MCF 10A (cell line): ENCODE results near the gene GREB1. TPM values are rescaled to one million over a fixed set of nuclear protein-coding genes. Genes with fewer than 3 reads are reported as not detected.

Source experiments
- BruUV-seq: library from RNA; stranded (reverse); fragments of 400-500 nt; replicated peaks from 2 replicates; lab custom pipeline; 2021; lab: Mats Ljungman, UMichigan
- CTCF ChIA-PET: fragments of 300-600 bp; sonication (Branson Sonifier 250); formaldehyde crosslinking; extraction: SDS; loops from one replicate; lab custom pipeline; 2021; ENCODE audit warnings: antibody characterized with exemption, inconsistent platforms; lab: Yijun Ruan, JAX
- POLR2A ChIA-PET: fragments of 300-600, 350-650 bp; sonication (Branson Sonifier 250); formaldehyde crosslinking; extraction: SDS; loops from one replicate; lab custom pipeline; 2020; ENCODE audit warnings: antibody characterized with exemption, inconsistent platforms; lab: Yijun Ruan, JAX
- DNase-seq: peaks from one replicate; pipeline ENCODE4 v3.0.0-alpha.2; 2018; ENCODE audit not compliant: unreplicated experiment
- H3K27ac Mint-ChIP-seq: one replicate; pipeline ENCODE4 v1.8.0; 2022; ENCODE audit warnings: mild to moderate bottlenecking, low read depth, mixed read lengths; ENCODE audit not compliant: unreplicated experiment
- H3K27me3 Mint-ChIP-seq: one replicate; pipeline ENCODE4 v1.8.0; 2022; ENCODE audit warnings: mixed read lengths; ENCODE audit not compliant: insufficient read depth, unreplicated experiment
- H3K36me3 Mint-ChIP-seq: one replicate; pipeline ENCODE4 v1.8.0; 2022; ENCODE audit warnings: mild to moderate bottlenecking, moderate library complexity, mixed read lengths; ENCODE audit not compliant: insufficient read depth, unreplicated experiment
- H3K4me1 Mint-ChIP-seq: one replicate; pipeline ENCODE4 v1.8.0; 2022; ENCODE audit warnings: mixed read lengths; ENCODE audit not compliant: insufficient read depth, unreplicated experiment
- H3K4me3 Mint-ChIP-seq: one replicate; pipeline ENCODE4 v1.8.0; 2022; ENCODE audit warnings: mild to moderate bottlenecking, moderate library complexity, mixed read lengths; ENCODE audit not compliant: unreplicated experiment
- H3K9me3 Mint-ChIP-seq: one replicate; pipeline ENCODE4 v1.8.0; 2022; ENCODE audit warnings: mixed read lengths; ENCODE audit not compliant: unreplicated experiment
- CTCF ChIP-seq: fragments of 200-600 bp; IDR thresholded peaks from one replicate; pipeline ENCODE4 v1.8.0; 2022; ENCODE audit warnings: antibody characterized with exemption, mild to moderate bottlenecking; ENCODE audit not compliant: unreplicated experiment
- intact Hi-C: fragments of 100-400 bp; cut with micrococcal nuclease; formaldehyde crosslinking; loops from 2 replicates; pipeline ENCODE4 v1.14.1; 2022
- total RNA-seq: library from RNA; stranded (reverse); gene quantifications from 2 replicates; pipeline ENCODE4 v1.2.3, GENCODE V29; 2022

Gene GREB1
- total RNA-seq, 1 experiment from 2014 or later, result 1.7 TPM

- no TSS peak for BruUV-seq
- H3K27me3 Mint-ChIP-seq, result no peaks in the 10 kb centered on the region
- DNase-seq, result no peak
- no peak for TF ChIP-seq CTCF
- peaks cover 11% of the 10 kb centered on the region for H3K4me1 Mint-ChIP-seq
- H3K36me3 Mint-ChIP-seq, result no peaks in the 10 kb centered on the region
- ChIA-PET POLR2A (no interaction called here), CTCF (interaction anchor here (0.9 kb wide), 1 partner anchor 15 kb away, joined by 3 read pairs; no protein-coding TSS in a partner anchor)
- no peaks in the 10 kb centered on the region for H3K9me3 Mint-ChIP-seq
- intact Hi-C loops, result no loop called here
- H3K4me3 Mint-ChIP-seq, result no peak overlapping the region
- H3K27ac Mint-ChIP-seq, result no peak overlapping the region
These were observed 39.5 kb upstream of the GREB1 start for GRCh38 chr2:11494310-11494709.

GRCh38 chr2:11495844-11496681 lies 37.8 kb upstream of the GREB1 start:
- CTCF ChIA-PET, result interaction anchor here (0.6 to 3.0 kb wide), 3 partner anchors 38 to 88 kb away, joined by 3 to 21 read pairs (median 4); no protein-coding TSS in a partner anchor
- Mint-ChIP-seq H3K27me3 (no peaks in the 10 kb centered on the region), H3K36me3 (no peaks in the 10 kb centered on the region), H3K9me3 (no peaks in the 10 kb centered on the region), H3K4me1 (peaks cover 11% of the 10 kb centered on the region), H3K27ac (no peak overlapping the region), H3K4me3 (no peak overlapping the region)
- no peak for DNase-seq
- no TSS peak for BruUV-seq
- intact Hi-C loops, result loop anchor here (5.0 kb wide), 1 partner anchor 36 kb away; the partner anchor contains the start of gene GREB1
- TF ChIP-seq CTCF, result no peak
- POLR2A ChIA-PET, result interaction anchor here (0.5 to 0.7 kb wide), 2 partner anchors 12 to 33 kb away, joined by 3 read pairs; no protein-coding TSS in a partner anchor

- DNase-seq, result peak; percentile 32
- H3K4me1 Mint-ChIP-seq, result peaks cover 11% of the 10 kb centered on the region
- H3K4me3 Mint-ChIP-seq, result no peak overlapping the region
- no peaks in the 10 kb centered on the region for H3K27me3 Mint-ChIP-seq
- ChIA-PET POLR2A (interaction anchor here (0.5 to 2.0 kb wide), 7 partner anchors 12 to 85 kb away, joined by 3 to 11 read pairs (median 3); partner anchors contain the start of gene GREB1), CTCF (interaction anchor here (0.7 to 2.2 kb wide), 8 partner anchors 13 to 86 kb away, joined by 3 to 7 read pairs (median 4); no protein-coding TSS in a partner anchor)
- no peaks in the 10 kb centered on the region for H3K9me3 Mint-ChIP-seq
- H3K27ac Mint-ChIP-seq, result peak overlapping the region; percentile 9
- intact Hi-C loops, result loop anchor here (5.0 kb wide), 1 partner anchor 34 kb away; the partner anchor contains the start of gene GREB1
- H3K36me3 Mint-ChIP-seq, result no peaks in the 10 kb centered on the region
- BruUV-seq, result no TSS peak
- no peak for TF ChIP-seq CTCF
These were observed 35.3 kb upstream of the GREB1 start for GRCh38 chr2:11498543-11499034.
